Measurements from ENCODE around the gene GRIK5.

GRIK5 gene

DNA sequence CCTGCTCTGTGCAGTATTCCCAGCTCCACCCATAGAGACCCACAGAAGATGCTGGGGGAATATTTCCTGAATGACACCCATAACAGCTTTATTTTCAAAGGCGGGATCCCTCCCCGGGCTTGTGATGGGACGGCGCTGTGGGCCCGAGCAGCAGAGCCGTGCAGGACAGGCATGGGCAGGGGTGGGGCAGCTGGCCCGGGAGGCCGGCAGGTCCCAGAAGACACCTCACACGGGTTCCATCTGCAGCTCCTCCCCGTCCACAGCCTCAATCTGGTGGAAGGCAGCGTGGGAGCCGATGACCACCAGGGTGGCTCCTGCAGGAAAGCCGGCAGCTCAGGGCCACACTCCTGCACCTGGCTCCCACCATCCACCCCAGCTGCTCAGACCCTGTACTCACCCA lies 113.4 kb downstream of the GRIK5 start:
- DNase-seq (ENCODE audit: low read depth in 2 of 2): no peak

DNA sequence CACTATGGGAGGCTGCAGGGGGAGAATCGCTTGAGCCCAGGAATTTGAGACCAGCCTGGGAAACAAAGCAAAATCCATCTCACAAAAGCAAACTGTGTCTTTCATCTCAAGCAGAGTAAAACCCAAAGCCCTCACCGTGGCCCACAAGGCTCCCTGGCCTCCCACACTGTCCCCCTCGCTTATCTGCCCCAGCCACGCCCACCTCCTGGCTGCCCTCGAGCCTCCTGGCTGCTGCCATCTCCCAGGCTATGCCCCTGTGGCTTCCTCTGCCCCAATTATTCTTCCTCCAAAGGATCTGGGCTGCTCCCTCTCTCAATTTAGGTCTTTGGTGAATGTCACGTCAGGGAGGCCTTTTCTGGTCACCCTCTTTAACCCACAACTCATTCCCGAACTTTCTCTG lies 114.5 kb downstream of the GRIK5 start:
- DNase-seq (ENCODE audit: low read depth in 2 of 2): no peak

DNA sequence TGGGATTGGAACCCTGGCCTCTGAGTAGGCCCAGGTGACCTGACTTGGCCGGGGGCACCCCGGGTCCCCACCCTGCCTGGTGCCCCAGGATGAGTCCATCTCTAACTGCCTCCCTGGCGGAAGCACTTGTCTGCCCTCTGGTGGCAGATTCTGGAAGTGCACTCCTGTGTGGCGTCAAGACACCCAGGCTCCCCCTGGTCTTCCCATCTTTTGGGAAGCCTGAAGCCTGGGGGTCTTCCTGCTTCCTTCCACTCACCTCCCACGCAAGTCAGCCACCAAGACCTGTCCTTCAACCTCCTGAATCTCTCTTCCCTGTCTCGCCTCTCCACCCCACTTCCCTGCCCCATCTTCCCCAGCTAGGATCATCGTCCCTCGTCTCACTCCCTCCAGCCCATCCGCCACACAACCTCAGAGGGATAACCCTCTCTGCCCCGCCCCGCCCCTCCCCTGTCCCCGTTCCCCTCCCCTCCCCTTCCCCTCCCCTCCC lies 118.3 kb downstream of the GRIK5 start:
- DNase-seq (ENCODE audit: low read depth in 2 of 2): peak; percentile 79 to 93

Data from stimulated activated CD4-positive, alpha-beta T cell treated with anti-CD3 and anti-CD28 coated beads, Interleukin-1b, Interleukin-23, amount 100 ng/mL, for 1 hour (primary cell).